ENCODE results near the gene MARK2.

Gene MARK2

DNA sequence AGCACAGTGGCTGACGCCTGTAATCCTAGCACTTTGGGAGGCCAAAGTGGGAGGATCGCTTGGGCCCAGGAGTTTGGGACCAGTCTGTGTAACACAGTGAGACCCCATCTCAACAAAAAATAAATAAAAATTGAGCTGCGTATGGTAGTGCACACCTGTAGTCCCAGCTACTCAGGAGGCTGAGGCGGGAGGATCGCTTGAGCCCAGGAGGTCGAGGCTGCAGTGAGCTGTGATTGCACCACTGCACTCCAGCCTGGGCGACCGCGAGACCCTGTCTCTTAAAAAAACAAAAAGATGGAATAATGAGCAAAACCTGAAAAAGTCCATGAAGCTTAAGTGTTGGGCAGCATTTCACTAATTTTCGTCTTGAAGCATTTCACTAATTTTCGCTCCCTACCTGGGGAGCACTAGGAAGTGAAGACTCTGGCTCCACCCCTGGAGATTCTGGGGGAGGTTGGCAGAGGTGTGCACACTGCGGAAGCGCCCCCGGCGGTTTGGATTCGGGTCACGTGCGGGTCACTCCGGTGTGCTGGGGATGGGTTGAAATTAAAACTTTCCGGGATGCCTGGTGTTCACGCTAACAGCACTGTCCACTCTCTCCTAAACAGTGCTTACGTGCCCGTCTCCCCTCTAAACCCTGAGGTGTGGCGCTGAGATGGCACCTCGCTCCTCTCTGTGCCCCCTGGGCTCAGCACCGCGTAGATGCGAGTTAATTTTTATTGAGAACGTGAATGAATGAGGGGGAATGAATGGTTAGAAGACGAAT lies 99.0 kb downstream of the MARK2 start:
- DNase-seq: no peak

DNA sequence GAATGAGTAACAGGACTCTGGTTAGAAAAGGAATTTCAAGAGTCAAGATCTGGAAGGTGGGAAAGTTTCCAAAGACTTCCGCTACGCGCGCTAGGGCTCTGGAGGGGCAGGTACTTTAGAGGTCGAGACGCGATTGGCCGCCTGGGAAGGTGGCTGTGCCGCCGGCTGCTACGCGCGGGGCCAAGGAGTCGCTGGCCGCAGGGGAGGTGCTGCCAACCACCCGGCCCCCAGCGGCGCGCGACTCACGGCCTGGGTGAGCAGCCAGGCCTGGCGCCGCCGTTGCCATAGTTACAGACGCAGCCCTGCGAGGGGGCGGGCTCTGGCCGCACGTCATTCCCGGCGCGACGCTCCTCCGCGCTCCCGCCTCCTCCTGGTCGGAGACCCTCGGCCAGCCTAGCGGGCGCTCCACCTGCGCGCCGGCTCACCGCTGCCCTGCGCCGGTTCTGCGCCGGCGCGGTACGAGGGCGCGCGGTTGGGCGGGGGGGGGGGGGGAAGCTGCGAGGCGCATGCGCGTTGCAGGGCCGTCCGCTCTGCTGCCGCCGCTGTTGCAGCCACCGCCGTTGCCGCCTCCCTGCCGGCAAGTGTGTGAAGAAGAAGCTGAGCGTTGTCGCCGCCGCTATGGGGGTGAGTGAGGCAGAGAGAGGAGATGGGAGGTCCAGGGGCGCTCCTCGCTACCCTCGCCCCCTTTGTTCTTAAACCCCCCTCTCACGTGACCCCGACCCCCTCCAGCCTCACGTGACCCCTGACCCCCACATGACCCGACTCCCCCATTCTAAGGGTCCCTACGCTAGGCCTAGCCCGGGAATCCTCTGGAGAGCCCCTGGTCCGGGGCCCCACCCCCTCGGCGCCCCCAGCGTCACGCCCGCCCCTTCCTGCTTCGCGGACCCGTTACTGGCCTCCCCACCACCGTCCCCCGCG lies 99.8 kb downstream of the MARK2 start, which contains the start of gene NAA40:
Gene NAA40, plus strand, starts transcription at position 524 of the 918 bp plus-strand sequence. Its CDS starts 95 bp downstream, at position 619.
- peak; percentile 80 to 88 for DNase-seq

DNA sequence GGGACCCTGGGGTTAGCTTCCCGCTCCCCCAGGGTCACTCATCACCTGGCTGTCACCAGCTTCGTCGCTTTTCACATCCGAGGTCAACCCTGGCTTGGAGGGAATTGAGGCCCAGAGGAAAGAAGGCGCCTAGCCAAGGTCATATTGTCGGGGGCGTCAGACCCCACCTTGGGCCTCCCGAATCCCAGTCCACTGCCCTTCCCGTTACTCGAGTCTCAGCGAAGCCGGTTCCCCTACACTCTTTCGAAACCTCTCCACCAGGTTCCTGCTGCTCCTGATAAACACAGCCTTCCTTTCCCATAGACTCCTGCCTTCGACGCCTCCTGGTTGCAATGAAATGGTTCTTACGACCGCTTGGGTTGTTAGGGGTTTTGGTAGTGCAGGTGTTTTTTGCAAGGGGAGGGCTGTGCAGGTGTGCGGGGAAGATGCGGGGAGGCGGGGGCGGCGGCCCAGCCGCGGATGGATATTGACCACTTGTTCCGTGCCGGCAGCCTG lies 100.5 kb downstream of the MARK2 start:
- DNase-seq: no peak

DNA sequence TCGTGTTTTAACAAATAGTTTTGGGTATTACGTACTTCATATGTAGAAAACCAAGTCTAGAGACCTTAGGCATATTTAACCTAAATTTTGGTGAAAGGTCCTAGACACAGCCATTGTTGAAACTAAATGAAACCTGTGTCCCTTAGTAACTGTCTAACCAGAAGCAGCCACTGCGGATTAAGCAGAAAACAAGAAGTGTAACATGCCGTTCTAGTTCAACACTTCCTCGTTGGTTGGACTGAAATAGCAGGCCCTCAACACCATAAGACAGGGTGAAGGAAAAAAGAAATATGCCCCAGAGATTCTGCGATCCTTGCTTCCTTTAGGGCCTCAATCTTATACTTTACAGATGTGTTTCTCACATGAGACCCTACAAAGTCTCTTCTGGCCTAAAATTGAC lies 101.9 kb downstream of the MARK2 start:
- DNase-seq: no peak

DNA sequence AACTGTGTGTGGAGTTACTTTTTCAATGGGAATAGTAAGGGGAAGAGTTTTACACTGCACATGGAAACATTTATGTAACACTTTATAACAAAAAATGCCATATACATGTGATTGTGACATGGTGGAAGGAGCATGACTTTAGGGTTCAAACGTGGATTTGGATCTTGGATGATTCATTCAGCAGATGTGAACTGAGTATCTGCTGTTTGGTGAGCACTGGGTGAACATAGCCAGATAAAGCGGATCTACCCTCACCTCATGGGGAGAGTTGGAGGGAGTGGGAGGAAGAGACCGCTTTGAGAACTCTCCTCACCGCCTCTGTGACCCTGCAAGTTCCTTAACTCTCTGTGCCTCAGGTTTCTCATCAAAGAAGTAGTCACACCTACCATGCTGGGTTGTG lies 103.0 kb downstream of the MARK2 start:
- no peak for DNase-seq

DNA sequence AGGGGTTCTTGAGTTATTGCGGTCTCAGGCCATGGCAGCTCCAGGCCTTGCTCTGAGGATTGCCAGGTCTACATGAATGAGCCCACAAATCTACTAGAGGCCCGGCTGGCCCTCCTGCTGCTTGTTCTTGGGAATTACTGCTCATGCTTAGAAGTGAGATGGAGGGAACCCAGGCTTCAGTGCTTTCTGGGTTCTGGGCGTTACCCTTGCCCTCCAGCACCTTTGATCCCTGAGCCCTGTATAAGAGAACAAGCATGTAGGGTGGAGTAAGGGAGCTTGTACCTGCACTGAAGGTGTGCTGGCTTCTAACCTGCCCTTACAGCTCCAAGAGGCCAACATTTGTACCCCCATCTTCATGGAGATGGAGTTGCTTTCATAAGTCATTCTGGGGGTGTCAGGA lies 103.9 kb downstream of the MARK2 start:
- DNase-seq: no peak

DNA sequence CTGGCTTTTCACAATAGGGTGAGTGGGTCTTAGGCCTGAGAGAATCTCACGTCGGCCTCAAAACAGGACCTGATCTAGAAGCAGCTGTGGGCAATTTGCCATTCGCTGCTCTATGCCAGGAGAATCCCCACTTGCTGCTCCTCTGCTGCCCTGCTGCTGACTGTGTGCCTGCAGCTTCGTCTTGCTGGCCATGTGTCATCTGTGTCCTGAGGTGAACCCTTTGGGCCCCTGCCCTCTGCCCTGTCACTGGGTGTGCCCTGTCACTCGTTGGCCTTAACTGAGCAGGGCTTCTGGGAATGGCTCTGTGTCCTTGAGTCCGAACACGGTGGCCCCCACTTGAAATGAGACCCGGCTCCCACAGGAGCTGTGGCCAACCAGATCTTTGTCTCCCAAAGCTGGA lies 106.1 kb downstream of the MARK2 start:
- no peak for DNase-seq

- DNase-seq: peak; percentile 56 to 90
These were observed 106.7 kb downstream of the MARK2 start for GRCh38 chr11:63945477-63946163.

- no peak for DNase-seq
These were observed 113.0 kb downstream of the MARK2 start for GRCh38 chr11:63951779-63952536.

DNA sequence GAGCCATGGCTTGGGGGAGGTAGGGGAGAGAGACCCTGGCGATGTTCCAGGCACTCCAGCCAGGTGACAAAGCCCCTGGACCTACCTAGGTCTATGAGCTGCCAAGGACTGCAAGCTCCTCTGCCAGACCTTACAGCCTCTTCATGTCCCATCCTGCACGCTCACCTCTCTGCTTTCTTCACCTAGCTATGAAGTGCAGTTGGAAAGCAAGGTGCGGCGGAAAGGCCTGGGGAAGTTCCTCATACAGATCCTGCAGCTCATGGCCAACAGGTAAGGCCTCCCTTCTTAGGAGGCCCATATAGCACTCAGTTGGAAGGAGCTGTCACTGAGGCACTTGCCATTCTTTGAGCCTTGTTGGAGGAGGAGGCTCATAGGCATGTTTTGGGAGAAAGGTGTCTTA lies 113.7 kb downstream of the MARK2 start:
- no peak for DNase-seq

- DNase-seq: no peak
These were observed 119.1 kb downstream of the MARK2 start for GRCh38 chr11:63958008-63958407.

All from hippocampal formation (tissue), 2 donors.